HG02763 (cell line): ENCODE measurements around the gene RGL4.

Experiments used
- ATAC-seq: cut with Tn5 transposase; IDR thresholded peaks from one replicate; pipeline ENCODE4 v1.9.1; 2021; ENCODE audit warnings: mild to moderate bottlenecking, moderate library complexity; ENCODE audit not compliant: unreplicated experiment

The RGL4 gene

GRCh38 chr22:23677701-23677995 lies 13.2 kb upstream of the RGL4 start:
- ATAC-seq = no peak

DNA sequence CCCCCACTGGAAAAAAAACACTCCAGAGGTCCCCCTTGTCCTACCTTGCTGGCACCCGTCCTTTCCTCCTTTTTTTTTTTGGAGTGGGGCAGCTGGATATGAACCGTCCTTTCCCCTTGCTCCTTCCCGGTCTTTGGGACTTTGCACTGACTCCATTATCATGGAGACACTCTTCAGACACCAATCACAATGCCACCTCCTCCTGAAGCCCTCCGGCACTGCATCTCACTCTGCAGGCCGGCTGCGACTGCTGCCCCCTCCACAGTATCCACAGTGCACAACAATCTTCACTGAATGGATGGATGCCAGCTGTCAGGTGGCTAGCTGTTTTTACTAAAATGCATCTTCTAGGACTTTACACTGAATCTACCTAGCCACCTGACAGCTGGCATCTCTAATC lies 12.7 kb upstream of the RGL4 start:
- ATAC-seq = no peak

- no peak for ATAC-seq
Measured at GRCh38 chr22:23681026-23681809, 9.6 kb upstream of the RGL4 start.

GRCh38 chr22:23682077-23682476 lies 8.7 kb upstream of the RGL4 start:
- ATAC-seq = no peak

- ATAC-seq = no peak
Measured at GRCh38 chr22:23682827-23683355, 7.9 kb upstream of the RGL4 start.

DNA sequence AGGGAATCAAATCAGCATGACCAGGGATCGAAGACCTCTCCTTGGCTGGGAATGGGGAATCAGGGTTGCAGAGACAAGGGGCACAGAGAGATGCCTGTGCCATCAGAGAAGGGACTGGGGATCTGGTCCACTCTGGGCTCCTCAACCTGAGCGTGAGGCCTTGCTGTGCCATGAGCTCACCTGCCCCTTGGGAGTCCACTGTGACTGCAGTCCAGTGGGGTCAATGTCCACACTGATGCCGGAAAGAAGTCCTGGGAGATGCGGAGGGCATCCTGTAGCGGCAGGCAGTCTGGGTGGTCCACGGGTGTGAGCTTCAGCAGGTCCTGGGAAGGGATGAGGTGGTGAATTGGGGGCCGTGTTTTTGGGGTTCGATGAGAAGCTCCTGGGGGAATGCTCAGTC lies 7.3 kb upstream of the RGL4 start:
- no peak for ATAC-seq

- no peak for ATAC-seq
Measured at GRCh38 chr22:23684026-23684425, 6.8 kb upstream of the RGL4 start.

GRCh38 chr22:23684561-23685031 lies 6.2 kb upstream of the RGL4 start:
- ATAC-seq = no peak

DNA sequence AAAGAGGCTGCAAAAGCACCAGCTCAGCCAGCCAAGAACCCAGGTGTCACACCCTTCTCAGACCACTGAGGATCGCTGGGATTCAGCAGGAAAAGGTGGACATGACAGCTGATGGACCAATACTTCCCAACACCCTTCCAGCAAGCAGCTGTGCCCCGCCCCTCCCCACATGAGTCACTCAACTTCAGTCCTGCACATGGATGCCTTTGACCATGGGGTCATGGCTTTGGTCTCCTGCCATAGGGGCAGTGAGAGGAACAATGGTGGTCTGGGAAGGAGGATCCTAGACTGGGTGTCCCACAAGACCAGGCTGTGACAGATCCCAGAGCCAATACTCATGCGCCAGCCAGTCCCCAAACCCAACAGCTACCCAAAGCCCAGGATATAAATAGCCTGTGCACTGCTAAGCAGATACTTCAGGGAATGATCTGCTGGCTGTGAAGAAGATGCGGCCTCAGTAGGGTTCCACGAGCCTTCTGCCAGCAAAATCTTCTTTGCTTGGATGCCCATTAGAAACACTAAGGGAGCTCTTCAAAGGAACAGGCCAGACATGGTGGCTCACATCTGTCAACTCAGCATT lies 5.5 kb upstream of the RGL4 start:
- no peak for ATAC-seq

DNA sequence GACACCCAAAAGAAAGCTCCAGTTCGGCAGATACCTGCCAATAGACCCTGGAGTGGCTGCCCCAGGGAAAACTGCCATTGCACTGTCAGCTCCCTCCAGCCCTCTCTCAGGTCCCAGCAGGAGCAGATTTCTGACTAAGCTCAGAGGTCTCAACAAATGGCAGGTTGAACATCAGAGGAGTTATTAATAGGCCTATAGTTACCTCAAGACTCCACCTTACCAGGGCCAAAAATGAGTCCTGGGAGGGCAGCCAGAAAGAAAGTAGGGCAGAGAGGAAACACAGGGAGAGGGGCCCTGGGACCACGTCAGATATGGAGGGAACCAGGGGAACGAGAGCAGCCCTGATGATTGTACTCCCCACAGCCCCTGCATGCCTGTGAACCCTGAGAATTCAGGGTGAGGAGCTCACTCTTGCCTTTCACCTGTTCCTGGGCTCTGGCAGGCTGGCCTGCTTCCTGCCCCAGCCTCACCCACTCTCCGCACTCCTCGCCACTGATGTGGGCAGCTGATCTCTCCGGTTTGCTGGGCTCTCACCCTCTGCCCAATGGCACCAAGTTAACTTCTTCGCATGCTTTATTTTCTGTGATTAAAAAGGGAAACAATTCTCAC lies 4.3 kb upstream of the RGL4 start:
- ATAC-seq = no peak

DNA sequence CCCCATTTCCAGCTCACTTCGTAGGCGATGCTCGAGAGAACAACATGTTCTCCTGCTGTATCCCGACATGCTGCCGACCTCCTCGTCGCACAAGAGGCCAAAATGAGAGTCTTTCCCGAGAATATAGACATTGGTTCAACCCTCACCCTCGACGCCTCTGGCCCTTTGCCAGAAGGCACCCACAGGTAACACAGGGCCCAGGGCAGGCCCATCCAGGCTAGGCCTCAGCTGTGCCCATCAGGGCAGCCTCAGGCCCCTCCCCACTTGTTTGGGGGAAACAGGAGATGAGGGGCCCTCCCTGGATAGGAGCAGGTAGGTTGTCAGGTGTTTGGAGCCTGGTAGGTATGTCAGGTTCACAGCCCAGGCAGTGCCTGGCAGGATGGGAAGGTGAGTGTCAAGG lies 2.7 kb upstream of the RGL4 start:
- ATAC-seq = no peak

DNA sequence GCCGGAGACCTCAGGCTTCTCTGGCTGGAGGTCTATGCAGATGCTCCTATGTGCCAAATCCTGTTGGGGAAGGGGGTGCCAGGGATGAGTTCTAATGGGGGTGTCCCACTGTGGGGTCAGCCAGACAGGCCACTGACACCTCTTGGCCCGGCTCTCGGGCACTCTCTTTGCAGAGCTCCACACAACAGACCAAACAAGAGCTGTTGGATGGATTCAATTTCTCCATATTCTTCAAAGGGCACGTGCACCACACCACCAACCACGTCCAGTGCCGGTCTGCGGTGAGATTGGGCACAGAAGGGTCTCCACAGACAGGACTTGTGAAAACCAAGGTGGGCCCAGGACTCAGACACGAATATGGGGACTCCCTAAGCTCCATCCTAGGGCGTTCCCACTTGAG lies 2.2 kb upstream of the RGL4 start:
- no peak for ATAC-seq

- no peak for ATAC-seq
Measured at GRCh38 chr22:23689414-23689813, 1.4 kb upstream of the RGL4 start.

DNA sequence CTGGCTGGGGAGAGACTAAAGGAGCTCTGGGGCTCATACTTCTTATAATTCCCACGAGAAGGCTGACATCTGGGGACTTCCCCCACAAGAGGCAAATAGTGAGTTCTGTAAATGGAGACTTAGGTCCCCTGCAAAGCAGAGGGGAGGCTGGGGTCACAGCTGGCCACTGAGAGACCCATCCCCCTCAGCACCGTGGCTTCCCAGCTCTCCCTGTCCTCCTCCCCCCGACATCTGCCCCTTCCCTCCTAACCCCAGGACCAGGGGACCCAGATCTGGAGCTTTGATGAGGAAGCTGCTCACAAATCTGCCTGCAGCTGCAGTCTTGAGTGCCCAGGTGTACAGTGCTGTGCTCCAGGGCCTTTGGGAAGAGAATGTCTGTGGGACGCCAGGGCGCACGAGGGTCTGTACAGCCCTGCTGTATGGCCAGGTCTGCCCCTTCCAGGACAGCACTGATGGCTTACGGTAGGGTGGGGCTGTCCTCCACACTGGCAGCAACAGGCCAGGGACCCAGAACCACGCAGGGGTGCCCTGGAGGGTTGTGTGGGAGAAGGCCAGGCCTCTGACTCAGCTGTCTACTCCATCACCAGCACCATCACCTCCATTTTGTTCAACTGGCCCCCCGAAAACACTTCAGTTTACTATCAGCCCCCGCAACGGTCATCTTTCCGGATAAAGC lies 1.1 kb downstream of the RGL4 start:
- ATAC-seq = no peak

DNA sequence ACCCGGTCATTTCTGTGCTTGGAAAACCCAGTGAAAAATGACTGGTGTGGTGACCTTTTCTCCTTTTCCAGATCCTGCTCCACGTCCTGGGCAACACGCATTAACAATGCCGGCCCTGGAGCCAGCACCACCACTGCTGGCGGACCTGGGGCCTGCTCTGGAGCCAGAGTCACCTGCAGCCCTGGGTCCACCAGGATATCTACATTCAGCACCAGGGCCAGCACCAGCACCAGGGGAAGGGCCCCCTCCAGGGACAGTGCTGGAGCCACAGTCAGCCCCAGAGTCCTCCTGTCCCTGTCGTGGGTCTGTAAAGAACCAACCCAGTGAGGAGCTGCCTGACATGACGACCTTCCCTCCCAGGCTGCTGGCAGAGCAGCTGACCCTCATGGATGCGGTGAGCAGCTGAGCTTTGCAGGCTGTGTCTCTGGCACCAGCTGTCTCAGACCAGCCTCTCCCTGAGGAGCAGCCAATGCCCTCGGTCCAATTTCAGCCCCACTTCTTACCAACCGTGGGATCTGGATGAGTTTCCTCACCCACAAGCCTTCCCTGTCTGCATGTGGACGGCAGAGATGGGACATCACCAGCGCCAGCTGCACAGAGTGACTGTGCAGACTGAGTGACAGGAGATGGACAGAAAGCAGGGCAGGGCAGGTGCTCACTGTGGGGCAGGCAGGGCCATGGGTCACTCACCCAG lies 1.9 kb downstream of the RGL4 start:
- no peak for ATAC-seq

DNA sequence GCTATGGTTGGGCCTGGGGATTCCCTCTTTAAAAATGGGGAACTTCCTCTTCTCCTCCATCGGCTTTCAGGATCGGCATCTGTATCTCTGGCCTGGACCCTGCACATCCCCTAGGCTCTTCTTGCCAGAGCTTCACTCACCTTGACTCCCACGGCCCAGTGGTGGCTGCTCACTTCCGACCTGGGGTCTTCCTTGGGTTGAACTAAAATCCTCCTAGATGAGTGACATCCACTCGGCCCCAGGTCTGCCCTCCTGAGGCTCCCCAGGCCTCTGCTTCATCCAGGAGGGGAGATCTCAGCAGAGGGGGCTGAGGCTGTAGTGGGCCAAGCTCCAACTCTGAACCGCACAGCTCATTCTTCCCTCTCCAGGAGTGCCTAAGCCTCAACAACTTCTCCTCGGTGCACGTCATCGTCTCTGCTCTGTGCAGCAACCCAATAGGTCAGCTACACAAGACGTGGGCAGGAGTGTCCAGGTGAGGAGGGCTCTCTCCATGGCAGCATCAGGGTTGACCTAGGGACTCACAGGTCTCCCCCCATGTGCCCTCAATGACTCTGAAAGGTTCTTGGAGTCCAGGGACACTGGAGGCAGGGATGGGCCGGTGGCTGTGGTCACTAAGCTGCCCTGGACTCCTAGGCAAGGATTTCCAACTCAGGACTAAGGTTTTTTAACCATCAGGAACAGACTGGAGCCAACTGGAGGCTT lies 3.3 kb downstream of the RGL4 start:
- ATAC-seq = no peak

DNA sequence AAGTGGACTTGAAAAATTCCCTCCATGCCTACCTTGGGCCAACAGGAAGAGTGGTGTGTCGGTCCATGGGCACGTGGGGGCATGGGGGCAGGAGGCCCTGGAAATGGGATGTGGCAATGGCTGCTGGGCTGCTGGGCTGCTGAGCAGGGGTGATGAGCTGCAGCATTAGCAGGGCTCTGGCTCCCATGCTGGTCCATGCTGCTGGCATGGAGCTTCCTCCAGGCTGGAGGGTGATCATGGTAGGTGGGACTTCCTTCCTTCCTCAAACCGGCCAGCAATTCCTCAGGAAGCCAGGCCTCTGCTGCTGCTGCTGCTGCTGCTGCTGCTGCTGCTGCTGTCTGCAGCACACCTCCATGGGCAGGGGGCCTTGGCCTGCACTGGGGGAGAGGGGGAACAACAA lies 4.3 kb downstream of the RGL4 start:
- no peak for ATAC-seq

DNA sequence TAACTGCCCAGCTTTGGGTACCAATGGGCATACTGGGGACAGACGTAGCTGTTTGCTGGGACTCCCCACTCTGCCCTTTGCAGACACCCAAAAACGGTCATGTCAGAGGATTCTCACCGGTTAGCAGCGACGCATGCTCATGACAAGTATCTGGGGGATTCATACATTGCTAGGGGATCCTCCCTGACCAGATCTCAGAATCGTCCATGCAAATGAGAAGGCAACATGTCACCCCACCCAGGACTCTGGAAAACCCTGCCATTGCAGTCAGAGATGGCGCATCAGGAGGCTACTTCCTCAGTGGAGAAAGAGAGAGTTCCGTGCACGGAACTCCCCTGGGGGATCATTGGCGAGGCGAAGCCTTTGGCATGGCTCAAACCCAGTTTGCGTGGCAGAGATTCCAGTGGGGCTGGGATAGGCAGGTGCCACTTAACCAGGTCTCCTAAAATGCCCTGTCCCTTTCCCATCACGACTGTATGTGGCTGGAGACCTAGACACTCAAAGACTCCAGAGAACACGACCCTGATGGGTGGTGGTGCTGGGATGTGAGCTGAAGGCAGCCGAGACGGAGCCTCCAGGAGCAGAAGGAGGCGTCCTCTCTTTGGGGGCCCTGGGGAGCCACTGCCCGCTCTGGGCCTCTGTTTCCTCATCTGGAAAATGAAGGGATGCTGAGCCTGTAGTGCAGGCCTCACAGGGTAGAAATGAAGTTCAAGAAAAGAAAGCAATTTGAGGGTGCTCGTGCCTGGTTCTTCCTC lies 4.9 kb downstream of the RGL4 start:
- ATAC-seq = no peak

DNA sequence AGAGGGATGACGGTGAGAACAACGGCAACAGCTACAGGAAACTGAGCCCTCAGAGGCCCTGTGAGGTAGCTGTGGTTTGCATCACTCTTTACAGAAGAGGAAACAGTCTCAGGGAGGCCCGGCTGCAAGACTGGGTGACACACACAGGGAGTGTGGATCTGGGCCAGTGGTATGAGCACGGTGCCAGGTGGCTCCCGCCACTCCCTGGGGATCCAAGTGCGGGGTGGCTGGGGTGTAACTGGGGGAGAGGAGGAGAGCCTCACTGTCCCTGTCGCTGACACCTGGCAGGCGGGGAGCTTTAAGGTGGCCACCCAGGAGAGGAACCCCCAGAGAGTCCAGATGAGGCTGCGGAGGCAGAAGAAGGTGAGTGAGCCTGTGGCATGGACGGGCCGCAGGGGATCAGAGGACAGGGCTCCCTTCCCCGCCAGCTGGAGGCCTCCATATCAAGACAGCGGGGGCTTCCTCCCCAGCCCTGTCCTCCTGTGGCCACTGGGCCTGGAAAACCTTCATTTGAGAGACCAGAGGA lies 5.6 kb downstream of the RGL4 start:
- ATAC-seq = peak; percentile 70
